HUDEP-2 (cell line): ENCODE data around the gene BCL7A.

Experiments used
- DNase-seq, 76 experiments: peaks; one replicate each; lab custom pipeline; 2025; ENCODE audit not compliant: unreplicated experiment in 76 of 76; lab: John Stamatoyannopoulos, UW

BCL7A gene

GRCh38 chr12:122111089-122111641 lies 89.5 kb downstream of the BCL7A start:
- DNase-seq: peak in 3 of 76 experiments; percentile 6 to 28 (median 13)
